Epithelial cell of prostate (primary cell): ENCODE measurements around the gene RNASEL.

Source experiments
- DNase-seq: peaks from one replicate; pipeline ENCODE4 v3.0.0-alpha.2; 2011; ENCODE audit warnings: low read depth, low spot score
- H3K27ac ChIP-seq: fragments of 450-650 bp; 2 replicates; pipeline ENCODE4 v1.5.1; 2017; ENCODE audit warnings: mild to moderate bottlenecking

Gene RNASEL

DNA sequence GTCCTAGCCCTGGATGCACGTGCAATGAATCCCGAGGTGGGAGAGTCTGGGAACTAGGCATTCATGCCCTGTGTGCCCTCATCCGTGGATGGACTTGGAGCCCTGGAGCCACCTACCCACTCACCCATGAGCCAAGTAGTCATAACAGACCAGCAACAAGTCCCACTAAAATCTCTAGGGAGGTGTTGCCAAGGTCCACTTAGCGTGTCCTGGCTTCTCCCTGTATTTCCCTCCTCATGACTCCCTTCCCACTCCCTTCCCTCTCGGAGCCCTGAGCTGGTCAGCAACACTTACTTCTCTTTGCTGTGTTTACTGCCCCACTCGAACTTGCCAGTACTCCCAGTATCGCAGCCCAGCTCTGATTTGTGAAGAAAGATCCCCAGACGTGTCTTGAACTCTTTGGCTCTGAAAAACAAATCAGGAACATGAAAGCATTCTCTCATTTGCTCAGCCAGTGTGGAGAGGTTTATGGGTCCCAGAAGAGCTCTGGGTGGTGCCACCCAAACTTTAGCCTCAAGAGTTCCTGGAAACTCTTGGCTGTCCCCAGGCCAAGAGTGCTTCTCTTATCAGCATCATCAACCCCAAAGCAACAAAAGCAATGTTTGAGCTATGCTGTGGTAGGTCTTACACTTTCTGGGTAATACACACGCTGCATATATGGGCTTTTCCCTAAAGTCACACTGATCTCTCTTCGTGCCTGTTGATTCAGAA, 14.0 kb upstream of the RNASEL start:
- DNase-seq, result no peak
- no peak overlapping the region for H3K27ac ChIP-seq

DNA sequence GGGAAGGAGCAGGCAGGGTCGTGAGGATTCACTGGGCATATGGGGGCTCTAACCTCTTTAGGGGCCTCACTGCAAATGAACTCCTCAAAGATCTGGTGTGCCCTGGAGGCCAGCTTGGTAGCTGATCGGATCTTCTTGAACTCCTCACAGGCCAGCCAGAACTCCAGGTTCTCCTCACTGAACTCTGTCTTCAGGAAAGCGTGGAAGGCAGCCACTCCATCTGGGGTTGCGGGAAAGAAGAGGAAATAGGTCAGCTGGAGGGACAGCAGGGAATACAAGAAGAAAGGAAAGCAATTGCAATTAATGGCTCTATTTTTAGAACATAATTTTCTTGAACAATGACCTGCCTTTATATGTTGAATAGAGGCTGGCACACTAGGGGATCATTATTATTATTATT, 12.9 kb upstream of the RNASEL start:
- no peak for DNase-seq
- no peak overlapping the region for H3K27ac ChIP-seq

- H3K27ac ChIP-seq, result no peak overlapping the region
- DNase-seq, result no peak
Measured at GRCh38 chr1:182601416-182601786, 12.3 kb upstream of the RNASEL start.

DNA sequence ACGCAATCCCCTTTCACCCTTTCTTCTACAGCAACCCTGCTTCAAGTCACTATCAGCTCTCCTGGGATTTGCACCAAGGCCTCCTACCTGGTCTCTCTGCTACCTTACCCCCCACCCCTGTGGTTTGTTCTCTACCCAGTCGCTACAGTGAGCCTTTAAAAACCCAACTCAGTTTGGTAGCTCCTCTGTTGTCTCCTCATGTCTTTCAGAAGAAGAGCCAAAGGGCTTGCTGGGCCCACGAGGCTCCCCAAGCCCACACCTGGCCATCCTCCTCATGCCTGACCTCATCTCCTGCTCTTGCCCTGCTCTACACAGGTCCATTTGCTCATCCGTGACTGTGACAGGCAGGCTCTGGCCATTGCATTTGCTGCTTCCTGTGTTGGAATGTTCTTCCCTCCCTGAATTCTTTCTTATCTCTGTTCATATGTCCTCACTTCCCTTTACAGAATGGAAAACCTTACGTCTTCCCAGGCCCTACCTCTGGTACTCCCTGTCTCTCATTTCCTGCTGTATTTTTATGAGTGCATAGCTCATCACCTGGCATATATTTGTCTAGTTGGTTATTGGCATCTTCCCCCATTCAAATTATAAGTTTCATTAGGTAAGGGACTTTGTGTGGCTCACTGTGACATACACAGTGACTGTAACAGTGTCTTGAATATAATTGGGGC, 11.8 kb upstream of the RNASEL start:
- no peak overlapping the region for H3K27ac ChIP-seq
- DNase-seq, result no peak

GRCh38 chr1:182600036-182600713, 11.1 kb upstream of the RNASEL start:
- DNase-seq, result no peak
- no peak overlapping the region for H3K27ac ChIP-seq

GRCh38 chr1:182599339-182599738, 10.3 kb upstream of the RNASEL start:
- no peak overlapping the region for H3K27ac ChIP-seq
- no peak for DNase-seq

- no peak for DNase-seq
- H3K27ac ChIP-seq, result no peak overlapping the region
Measured at GRCh38 chr1:182598296-182598695, 9.2 kb upstream of the RNASEL start.

DNA sequence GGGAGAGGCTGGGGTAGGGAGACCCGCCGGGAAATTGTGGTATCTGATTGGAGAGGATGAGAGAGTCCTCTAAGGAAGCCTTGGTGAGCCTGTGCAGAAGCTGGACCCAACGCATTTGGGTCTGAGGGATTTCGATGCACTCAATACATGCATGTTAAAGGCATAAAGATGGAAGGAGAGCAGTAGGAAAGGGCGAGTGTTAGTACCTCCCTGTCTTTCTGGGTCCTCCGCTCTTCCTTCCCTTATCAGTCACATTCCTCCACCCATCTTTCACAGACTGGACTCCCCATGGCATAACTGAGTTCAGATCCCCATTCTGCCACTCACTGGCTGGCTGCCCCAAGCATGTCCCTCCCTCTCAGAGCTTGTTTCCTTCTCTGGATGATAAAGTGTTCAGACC, 7.9 kb upstream of the RNASEL start:
- no peak overlapping the region for H3K27ac ChIP-seq
- no peak for DNase-seq

DNA sequence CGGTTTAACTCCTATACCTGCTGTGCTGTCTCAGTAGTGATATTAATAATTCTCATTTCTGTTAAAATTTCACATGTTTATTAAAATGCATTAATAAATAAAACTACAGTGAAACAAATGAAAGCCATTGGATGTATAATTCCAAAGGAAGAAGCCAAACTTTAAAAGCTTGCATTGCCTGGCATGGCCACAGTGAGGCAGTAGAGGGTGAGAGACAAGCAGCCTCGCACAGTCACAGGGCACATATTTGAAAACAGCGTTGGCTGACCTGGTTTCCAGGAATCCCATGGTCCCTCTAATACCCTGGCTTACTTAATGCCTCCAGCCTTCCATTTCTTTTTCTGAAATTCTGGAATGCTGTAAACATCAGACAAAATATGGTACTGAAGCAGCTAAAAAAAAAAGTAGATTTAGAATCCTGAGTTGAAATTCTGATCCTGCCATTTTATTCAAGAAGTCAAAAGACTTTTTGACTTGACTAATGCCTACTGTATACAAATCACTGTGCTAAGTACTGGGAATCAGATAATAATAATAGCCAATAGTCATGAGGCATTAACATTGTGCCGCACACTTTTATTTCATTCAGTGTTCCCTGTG, 6.7 kb upstream of the RNASEL start:
- H3K27ac ChIP-seq, result no peak overlapping the region
- DNase-seq, result no peak

DNA sequence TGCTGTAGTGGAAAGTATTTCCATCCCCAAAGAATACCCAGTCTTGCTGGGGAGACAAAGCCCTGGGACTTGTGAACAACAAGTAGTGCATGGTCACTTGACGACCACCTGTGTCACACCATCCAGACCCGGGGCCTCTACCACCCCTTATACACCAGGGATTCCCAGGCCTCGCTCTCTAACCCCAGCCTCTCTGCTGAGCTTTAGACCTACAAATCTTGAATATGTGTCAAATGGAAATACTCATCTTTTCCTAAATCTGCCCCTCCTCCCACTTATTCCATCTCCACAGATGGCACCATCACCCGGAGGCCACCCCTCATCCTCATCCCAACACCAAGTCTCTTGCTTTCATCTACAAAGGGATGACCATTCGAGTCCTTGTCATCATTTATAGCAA, 875 bp upstream of the RNASEL start:
- no peak overlapping the region for H3K27ac ChIP-seq

GRCh38 chr1:182589520-182589919, 464 bp upstream of the RNASEL start:
- no peak for DNase-seq
- peak overlapping the region; percentile 87 for H3K27ac ChIP-seq

More for the DNA sequence above, 875 bp upstream of the RNASEL start:
- DNase-seq, result no peak

GRCh38 chr1:182587666-182588499, 1.2 kb downstream of the RNASEL start:
- DNase-seq, result no peak
- H3K27ac ChIP-seq, result peak overlapping the region; percentile 87

GRCh38 chr1:182587093-182587492, 2.0 kb downstream of the RNASEL start:
- no peak overlapping the region for H3K27ac ChIP-seq
- no peak for DNase-seq

DNA sequence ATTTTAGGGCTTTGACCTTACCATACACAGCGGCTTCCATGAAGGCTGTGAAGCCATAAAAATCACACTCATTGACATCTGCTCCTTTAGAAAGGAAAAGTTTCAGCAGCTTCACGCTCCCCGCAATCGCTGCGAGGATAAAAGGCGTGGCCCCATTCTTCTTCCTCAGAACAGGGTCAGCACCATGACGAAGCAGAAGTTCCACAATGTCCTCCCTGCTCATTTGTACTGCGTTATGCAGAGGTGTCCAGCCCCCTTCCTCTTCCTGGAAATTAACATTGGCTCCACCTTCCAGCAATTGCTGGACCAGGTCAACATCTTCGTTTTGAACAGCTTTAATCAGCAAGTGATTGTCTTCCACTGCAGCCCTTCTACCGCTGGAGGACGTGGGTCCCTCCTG, 2.7 kb downstream of the RNASEL start:
- no peak for DNase-seq
- H3K27ac ChIP-seq, result no peak overlapping the region

GRCh38 chr1:182584746-182585145, 4.3 kb downstream of the RNASEL start:
- no peak for DNase-seq
- no peak overlapping the region for H3K27ac ChIP-seq

DNA sequence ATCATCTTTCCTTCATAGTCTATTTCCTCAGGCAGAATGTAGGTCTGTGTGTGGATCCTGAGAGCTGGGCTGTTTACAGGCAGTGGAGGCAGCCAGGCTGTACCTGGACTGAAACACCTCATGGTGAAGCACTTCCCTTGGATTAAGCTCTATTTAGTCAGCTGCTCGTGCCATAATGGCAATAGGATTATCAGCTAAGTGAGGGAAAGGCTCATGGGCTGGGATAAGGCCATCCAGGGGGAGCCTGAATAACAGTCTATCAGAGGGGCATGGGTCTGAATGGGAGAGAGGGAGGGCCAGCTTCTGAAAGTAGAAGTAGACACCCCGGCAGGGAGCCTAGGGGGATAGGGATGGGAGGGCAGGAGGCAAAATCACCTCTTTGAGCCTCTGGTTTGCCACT, 8.3 kb downstream of the RNASEL start:
- no peak for DNase-seq
- H3K27ac ChIP-seq, result no peak overlapping the region

DNA sequence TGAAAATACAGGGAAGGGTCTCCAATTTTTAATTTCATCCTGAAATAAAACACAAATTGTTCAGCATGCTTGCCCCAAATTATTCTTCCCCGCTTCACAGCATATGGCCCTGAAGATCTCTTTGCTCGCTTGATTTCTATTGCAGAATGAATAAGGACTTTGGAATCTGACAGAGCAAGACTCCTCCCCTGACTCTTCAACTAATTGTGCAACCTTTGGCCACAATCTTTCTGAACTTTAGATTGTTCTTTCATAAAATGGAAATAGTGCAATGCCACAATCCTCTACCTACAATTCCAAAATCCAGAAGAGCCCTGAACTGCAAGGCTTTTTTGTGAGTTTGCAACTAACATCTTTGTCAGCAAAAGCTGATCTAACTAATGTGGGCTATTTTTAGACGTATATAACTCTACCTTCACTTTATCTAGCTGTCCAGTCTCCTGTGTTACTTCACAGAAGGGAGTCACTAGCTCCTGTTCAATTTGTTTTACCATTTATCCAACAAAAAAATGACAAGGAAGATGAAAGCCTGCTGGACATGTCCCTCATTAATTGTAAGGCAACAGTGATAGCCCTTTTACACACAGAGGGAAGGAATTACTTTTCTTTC, 13.4 kb downstream of the RNASEL start:
- DNase-seq, result no peak
- peak overlapping the region; percentile 34 for H3K27ac ChIP-seq

DNA sequence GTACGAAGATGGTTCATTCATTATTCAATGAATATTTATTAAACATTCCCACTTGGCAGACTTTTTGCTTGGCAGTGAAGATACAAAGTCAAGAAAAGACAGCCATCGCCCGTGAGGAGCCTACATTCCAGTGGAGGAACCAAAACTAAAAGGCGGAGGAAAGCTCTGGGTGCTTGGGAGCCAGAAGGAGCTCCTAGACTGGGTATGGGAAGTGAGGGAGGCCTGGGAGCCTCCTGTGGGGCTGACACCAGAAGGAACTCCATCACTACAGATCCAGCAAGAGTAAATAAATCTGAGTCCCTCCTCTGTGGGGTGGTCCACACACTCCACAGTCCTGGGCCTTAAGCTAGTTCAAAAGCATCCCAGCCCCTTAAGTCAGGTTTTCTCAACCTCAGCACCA, 14.9 kb downstream of the RNASEL start:
- DNase-seq, result no peak
- no peak overlapping the region for H3K27ac ChIP-seq

DNA sequence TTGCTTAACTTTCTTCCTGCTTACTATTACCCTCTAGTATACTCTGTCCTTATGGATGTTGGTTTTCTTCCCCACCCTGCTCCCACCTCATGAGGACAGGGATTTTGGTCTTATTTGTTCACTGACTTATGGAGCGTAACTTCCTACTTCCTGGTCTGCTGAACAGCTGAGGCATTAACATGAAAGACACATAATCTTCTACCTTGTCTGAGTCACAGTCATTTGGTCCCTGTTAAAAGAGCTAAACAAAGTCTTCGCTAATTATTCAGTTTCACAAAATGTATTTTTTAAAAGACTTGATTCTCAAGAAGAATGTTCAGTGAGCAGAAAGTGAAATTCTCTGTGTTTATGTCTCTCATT, 18.5 kb downstream of the RNASEL start:
- H3K27ac ChIP-seq, result peak overlapping the region; percentile 37
- no peak for DNase-seq
